GM18907 (cell line): Measurements from ENCODE around the gene CHD9.
"Not testable (repeated sequence)": the region's sequence is repeated elsewhere in the genome, so short reads cannot be mapped to it uniquely, and the experiment has no call there.

ENCODE experiments used
- ATAC-seq: cut with Tn5 transposase; IDR thresholded peaks from one replicate; pipeline ENCODE4 v1.9.1; 2021; ENCODE audit warnings: mild to moderate bottlenecking, moderate library complexity; ENCODE audit not compliant: unreplicated experiment

The CHD9 gene

GRCh38 chr16:53257001-53257400 is 202.2 kb downstream of the CHD9 start:
- ATAC-seq: no peak

GRCh38 chr16:53258809-53259208 is 204.0 kb downstream of the CHD9 start:
- ATAC-seq: no peak

DNA sequence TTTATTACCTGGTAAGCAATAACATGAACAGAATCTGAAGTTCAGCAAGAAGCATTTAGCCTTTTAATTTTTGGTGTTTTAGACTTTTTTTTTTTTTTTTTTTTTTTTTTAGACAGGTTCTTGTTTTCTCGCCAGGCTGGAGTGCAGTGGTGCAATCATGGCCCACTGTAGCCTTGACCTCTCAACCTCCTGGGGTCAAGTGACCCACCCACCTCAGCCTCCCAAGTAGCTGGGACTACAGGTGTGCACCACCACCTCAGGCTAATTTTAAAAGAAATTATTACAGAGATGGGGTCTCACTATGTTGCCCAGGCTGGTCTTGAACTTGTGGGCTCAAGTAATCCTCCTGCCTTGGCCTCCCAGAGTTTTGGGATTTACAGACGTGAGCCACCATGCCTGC is 206.5 kb downstream of the CHD9 start:
- no peak for ATAC-seq

DNA sequence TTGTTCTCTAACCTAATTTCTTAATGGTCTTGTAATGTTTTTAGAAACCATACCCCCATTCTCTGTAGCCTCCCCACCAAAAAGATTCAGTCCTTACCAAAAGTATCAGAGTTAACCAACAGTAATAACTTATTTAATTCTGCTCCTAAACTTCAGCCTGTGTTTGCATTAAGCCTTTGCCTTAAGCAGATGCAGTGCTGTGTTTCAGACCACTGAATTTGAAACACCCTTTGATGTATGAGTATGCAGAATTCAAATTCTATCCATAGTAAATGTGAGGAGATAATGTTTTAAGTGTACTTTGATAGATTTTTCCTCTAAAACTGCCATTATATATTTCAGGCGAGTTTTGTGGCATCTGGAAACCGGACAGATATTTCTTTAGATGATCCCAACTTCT is 207.9 kb downstream of the CHD9 start:
- ATAC-seq: no peak

- no peak for ATAC-seq
These were observed 211.4 kb downstream of the CHD9 start for GRCh38 chr16:53266156-53266555.

- not testable (repeated sequence) for ATAC-seq
These were observed 223.7 kb downstream of the CHD9 start for GRCh38 chr16:53278498-53278897.

DNA sequence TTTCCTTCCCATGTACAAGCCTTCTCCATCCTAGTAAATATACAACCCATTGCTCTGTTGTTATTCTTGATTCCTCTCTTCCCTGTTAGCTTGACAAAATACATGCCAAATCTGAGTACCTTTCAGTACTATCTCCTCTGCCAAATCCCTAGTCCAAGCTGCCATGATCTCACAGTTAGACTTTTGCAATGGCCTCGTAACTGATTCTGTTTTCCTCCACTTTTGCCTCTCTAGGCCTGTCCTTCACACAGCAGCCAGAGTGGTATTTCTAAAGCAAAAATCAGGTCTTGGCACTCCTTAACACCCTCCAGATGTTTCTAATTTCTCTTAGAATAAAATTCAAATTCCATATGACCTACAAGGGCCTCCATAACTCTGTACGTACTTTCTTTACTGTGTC is 226.5 kb downstream of the CHD9 start:
- ATAC-seq: no peak

DNA sequence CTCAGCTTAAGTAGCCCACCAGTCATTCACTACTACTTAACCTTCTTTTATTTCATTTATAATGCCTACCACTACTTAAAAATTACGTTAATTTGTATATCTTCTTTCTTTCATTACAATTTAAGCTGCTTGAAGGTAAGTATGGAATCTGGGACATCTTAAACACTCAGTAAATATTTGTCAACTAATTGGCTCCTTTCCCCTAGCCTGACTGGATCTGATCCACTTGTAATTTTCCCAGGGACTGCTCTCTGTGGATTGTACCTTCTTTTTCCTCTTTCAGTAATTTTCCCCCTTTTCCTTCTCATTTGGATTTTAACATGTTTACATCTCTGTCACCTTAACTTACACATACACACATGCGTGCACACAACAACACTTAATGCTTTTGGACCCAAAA is 227.1 kb downstream of the CHD9 start:
- ATAC-seq: no peak

DNA sequence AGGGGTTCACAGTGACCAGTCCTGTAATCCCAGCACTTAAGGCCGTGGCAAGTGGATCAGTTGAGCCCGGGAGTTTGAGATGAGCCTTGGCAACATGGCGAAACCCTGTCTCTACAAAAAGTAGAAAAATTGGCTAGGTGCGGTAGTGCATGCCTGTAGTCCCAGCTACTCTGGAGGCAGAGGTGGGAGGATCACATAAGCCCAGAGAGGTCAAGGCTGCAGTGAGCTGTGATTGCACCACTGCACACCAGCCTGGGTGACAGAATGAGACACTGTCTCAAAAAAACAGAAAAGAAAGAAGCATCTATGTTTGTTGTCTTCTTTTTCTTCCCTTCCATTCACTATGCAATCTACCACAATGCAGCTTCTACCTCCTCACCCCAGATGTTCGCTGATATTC is 227.5 kb downstream of the CHD9 start:
- ATAC-seq: no peak

- no peak for ATAC-seq
These were observed 228.5 kb downstream of the CHD9 start for GRCh38 chr16:53282975-53283946.

DNA sequence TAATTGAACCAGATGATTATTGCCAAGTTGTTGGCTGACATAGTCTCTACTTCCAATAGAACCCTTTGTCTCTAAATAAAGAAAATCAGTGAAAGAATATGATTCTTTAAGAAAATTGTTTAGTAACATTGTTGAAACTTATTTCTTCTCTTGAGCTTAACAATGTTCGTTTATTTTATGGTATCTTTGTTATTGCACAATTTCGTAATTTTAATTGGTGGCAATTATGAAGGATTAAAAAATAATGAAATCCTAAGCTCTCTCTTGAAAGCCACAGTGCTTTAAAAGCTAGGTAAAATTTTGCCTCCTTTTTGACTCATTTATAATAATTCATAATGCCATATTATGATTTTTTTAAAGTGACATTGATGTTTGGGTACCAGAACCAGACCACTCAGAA is 230.4 kb downstream of the CHD9 start:
- no peak for ATAC-seq

DNA sequence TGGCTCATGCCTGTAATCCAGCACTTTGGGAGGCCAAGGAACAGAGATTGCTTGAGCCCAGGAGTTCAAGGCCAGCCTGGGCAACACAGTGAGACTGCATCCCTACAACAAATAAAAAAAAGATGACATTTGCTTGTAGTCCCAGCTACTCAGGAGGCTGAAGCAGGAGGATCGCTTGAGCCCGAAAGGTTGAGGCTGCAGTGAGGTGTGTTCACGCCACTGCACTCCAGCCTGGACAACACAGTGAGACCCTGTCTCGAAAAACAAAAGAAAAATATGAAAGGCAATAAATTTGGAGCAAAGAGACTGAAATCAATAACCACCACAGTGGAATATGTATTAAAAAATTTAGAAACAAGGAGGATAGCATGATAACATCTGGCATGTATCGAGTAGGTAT is 235.7 kb downstream of the CHD9 start:
- no peak for ATAC-seq

GRCh38 chr16:53291757-53292392 is 237.1 kb downstream of the CHD9 start:
- no peak for ATAC-seq

- no peak for ATAC-seq
These were observed 242.7 kb downstream of the CHD9 start for GRCh38 chr16:53297477-53297876.

DNA sequence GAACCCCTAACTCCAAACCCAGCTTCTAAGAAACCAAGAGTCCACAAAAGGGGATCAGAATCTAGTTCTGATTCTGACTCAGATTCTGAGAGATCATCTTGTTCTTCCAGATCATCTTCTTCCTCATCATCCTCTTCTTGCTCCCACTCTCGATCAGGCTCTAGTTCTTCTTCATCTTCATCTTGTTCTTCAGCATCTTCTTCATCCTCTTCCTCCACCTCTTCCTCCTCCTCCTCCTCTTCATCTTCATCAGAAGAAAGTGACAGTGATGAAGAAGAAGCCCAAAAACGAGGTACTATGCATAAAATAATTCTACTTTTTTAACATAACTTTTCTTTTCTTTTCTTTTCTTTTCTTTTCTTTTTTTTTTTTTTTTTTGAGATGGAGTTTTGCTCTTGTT is 249.5 kb downstream of the CHD9 start:
- no peak for ATAC-seq

- ATAC-seq: no peak
These were observed 251.0 kb downstream of the CHD9 start for GRCh38 chr16:53305743-53306142.

DNA sequence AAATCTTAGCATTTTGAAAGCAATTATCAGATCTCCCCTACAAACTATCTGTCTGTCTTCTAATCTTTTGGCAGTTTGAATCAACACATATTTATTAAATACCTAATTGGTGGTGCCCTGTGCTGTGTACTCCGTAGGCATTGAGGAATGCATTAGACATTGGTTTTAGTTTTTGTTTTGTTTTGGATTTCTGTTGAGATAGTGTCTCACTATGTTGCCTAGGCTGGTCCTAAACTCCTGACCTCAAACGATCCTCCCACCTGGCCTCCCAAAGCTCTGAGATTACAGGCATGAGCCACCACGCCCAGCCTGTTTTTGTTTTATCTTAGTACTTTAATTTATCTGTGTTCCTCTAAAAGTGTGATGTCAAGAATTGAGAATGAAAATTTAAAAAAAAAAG is 254.7 kb downstream of the CHD9 start:
- ATAC-seq: no peak

- no peak for ATAC-seq
These were observed 266.2 kb downstream of the CHD9 start for GRCh38 chr16:53320992-53321391.

- no peak for ATAC-seq
These were observed 269.1 kb downstream of the CHD9 start for GRCh38 chr16:53323924-53324323.

- not testable (repeated sequence) for ATAC-seq
These were observed 276.2 kb downstream of the CHD9 start for GRCh38 chr16:53330991-53331390.

GRCh38 chr16:53334581-53334980 is 279.8 kb downstream of the CHD9 start:
- ATAC-seq: no peak

GRCh38 chr16:53337294-53337693 is 282.5 kb downstream of the CHD9 start:
- ATAC-seq: no peak
